MV-4-11 (cell line): Measurements from ENCODE around the gene ATP8A2.

Experiments used
- DNase-seq: peaks from one replicate; lab custom pipeline; 2025; lab: John Stamatoyannopoulos, UW

The ATP8A2 gene

GRCh38 chr13:25384758-25385410, 13.1 kb downstream of the ATP8A2 start:
- peak; percentile 10 for DNase-seq

DNA sequence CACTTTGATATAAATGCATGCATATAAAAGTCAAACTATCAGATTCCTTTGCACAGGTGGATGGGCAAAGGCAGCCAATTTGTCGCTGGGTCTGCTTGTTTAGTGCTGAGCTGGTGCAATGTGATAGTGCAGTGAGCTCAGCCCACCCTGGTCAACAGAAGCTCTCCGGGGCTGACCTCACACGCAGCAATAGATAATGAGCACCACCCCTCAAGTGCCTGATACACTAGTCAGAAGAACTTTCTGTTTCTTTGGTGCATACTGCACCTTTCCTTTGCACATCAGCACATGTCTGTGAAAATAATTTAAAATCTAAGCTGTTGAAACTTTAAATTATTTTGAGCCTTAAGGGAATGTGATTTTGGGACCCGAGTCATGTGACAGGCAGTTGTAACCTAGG, 20.2 kb downstream of the ATP8A2 start:
- no peak for DNase-seq

DNA sequence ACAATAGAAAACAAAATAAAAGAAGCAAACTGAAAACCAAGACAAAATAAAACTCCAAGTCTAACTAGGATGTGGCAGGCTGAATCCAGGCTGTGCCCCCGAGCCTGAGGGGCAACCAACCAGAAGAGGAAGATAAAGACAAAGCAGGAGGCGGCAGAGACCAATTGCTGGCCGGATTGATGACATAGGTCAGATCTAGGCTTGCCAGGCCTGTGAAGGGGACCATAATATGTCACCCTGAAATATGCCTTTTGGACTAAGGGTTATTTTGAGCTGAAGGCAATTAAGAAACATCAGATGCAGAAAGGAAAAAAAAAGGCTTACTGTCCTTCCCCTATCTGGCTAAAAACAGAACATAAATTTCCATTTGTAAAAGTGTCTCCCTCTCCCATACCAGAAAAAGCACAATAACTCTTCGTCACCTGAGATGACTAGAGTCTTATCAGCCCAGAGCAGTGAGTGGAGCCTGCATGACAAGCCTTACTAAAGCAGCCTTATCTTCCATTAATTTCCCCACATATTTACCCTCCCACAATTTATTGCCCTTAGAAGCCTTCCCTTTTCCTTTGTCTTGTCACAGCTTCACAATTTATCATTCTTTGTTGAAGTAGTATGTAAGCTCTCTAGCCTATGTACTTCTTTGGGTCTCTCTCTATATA, 22.8 kb downstream of the ATP8A2 start:
- DNase-seq: no peak

DNA sequence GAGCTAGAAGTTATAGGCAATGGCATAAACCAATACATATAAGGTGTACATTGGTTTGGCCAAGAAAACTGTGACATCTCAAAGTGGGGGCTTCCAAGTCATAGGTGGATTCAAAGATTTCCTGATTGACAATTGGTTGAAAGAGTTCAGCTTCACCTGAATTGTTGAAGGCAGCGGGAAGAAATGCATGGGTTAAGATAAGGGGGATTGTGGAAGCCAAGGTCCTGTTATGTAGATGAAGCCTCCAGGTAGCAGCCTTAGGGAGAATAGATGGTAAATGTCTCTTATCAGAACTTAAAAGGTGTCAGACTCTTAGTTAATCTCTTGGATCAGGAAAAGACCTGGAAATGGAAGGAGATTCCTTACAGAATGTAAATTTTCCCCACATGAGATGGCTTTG, 26.0 kb downstream of the ATP8A2 start:
- DNase-seq: no peak

- DNase-seq: no peak
Measured at GRCh38 chr13:25400925-25401324, 29.2 kb downstream of the ATP8A2 start.

DNA sequence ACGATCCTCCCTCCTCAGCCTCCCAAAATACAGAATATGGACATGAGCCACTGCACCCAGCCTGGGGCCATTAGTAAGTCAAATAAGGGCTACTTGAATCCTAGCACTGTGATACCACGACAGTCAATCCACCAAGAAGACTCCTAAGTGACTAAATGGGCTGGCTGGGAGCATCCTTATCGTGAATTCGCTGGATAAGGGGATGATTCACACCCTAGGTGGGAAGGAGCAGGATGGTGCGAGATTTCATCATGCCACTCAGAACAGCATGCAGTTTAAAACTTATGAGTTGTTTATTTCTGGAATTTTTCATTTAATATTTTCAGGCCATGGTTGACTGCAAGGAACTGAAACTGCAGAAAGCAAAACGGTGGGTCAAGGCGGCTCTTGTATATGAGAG, 30.2 kb downstream of the ATP8A2 start:
- no peak for DNase-seq

DNA sequence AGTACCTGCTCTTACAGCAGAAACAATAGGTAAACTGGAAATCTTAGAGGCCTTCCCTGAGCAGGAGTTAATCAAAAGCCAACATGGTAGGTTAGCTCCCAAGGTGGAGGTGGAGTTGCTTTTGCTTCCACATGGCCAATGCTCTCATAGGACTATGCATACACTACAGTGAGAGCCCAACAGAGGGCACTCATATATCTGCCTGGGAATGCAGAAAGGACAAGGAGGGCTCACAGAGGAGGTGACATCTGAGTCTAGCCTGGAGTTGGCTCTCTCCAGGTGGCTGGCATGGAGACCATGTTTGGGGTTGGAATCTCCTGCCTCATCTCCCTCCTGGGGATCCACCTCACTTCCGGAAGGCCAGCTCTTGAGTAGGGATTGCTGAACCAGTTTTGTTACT, 34.6 kb downstream of the ATP8A2 start:
- DNase-seq: no peak

DNA sequence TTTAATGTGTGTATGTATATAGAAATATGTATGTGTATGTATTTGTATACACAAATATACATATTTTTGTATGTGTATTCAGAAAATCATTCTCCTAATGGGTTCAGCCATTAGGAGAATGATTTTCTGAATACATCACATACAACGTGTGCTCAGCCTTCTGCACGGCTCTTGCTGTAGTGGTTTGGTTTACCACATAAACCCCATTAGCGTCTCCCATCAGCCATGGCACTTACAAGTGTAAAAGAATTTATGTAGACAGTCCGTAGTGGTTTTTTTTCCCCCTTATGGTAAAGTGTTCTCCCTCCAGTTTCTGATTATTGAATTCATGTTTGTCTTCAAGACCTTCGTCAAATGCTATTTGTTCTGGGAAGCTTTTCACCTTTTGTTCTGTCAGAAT, 38.2 kb downstream of the ATP8A2 start:
- DNase-seq: no peak

DNA sequence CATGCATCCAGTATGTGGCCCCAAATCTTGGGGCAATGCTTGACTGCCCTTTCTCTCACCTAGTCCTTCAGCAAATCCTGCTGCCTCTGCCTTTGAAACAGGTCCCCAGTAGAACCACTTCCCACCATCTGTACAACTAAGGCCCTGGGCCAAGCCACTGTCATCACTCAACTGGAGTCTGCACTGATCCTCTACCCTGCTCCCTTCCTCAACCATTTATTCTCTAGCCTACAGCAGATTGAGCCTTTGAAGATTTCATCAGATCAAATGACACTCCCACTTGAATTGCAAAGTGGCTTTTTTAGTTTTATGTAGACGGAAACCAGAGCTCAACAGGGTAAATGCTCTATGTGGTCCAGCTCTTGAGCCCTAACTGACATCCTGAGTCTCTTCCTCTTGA, 43.5 kb downstream of the ATP8A2 start:
- no peak for DNase-seq

GRCh38 chr13:25417535-25417934, 45.8 kb downstream of the ATP8A2 start:
- DNase-seq: no peak

- DNase-seq: no peak
Measured at GRCh38 chr13:25420161-25420560, 48.4 kb downstream of the ATP8A2 start.

- DNase-seq: no peak
Measured at GRCh38 chr13:25421612-25422011, 49.8 kb downstream of the ATP8A2 start.

DNA sequence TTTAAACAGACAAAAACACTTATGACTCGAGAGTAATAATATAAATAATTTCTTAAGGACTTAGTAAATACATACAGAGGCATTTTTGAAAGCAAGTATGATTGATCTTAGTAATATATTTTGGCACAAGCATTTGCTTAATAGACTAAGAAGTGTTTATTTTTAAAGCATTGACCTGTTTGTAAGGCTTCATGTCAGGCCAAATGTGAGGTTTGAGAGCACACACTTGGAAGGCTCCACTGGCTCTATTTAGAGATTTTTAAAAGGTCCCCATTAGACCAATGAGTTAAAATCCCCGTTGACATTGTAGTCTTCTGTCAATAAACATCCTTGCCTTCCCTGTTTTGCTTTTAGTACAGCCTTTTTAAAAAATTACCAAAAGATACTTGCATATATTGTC, 50.4 kb downstream of the ATP8A2 start:
- DNase-seq: no peak

GRCh38 chr13:25423831-25424230, 52.1 kb downstream of the ATP8A2 start:
- no peak for DNase-seq

- DNase-seq: no peak
Measured at GRCh38 chr13:25429466-25429865, 57.7 kb downstream of the ATP8A2 start.

GRCh38 chr13:25432691-25433090, 60.9 kb downstream of the ATP8A2 start:
- no peak for DNase-seq

- DNase-seq: peak; percentile 73
Measured at GRCh38 chr13:25440061-25440460, 68.3 kb downstream of the ATP8A2 start.

DNA sequence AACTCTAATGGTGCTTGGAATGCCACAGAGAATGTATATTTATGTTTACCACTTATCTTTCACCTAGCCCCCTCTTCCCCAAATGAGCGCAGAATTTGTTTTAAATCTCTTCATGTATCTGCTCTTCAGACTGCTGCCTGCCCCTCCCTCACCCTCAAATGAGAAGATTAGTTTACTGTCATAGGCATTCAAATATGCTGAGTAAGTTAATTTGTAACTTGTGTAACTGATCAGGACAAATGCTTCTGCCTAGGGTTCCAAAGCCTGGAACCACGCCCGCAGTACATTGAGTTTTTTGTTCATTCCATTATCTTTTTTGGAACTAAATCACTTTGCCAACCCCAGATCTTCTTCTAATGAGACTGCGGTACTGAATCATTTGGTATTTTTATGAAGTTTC, 74.5 kb downstream of the ATP8A2 start:
- no peak for DNase-seq

DNA sequence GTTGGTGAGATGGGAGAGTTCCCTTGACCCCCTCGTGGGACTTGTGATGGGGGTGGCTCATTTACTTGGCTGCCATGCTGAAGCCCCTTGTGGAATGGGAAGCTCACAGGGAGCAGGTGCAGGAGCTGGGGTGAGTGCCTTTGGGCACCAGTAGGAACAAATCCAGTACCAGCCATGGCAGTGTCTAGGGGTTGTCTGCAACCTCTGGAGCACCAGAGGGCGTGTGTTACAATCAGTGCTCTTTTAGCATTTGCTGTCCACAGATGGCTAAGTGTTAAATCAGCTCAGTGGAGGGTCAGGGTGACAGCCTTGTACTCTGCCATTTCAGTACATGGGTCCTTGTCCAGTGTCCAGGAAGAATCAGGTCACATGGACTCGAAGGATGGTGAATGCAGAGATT, 75.6 kb downstream of the ATP8A2 start:
- no peak for DNase-seq

GRCh38 chr13:25453850-25454365, 82.1 kb downstream of the ATP8A2 start:
- DNase-seq: no peak

- no peak for DNase-seq
Measured at GRCh38 chr13:25455146-25455545, 83.4 kb downstream of the ATP8A2 start.

GRCh38 chr13:25457566-25457965, 85.8 kb downstream of the ATP8A2 start:
- DNase-seq: no peak

GRCh38 chr13:25462301-25463125, 90.7 kb downstream of the ATP8A2 start:
- DNase-seq: no peak
